IMR-90 (cell line): ENCODE measurements around the gene RDH13.

ENCODE experiments used
- BHLHE40 ChIP-seq: fragments of 150-350 bp; IDR thresholded peaks from 2 replicates; pipeline ENCODE4 v1.6.1; 2016; ENCODE audit warnings: mild to moderate bottlenecking, low read depth, low read length
- CEBPB ChIP-seq: IDR thresholded peaks from 2 replicates; pipeline ENCODE4 v1.6.1; 2012; ENCODE audit warnings: low read depth, low read length, improper control_type of control experiment
- FOS ChIP-seq: fragments of 150-350 bp; IDR thresholded peaks from 2 replicates; pipeline ENCODE4 v1.6.1; 2016; ENCODE audit warnings: low read depth, low read length
- MAZ ChIP-seq: IDR thresholded peaks from 2 replicates; pipeline ENCODE4 v1.6.1; 2012; ENCODE audit warnings: low read depth, mild to moderate bottlenecking, low read length, improper control_type of control experiment, moderate library complexity, borderline replicate concordance
- MXI1 ChIP-seq: IDR thresholded peaks from 2 replicates; pipeline ENCODE4 v1.6.1; 2012; ENCODE audit warnings: low read depth, mild to moderate bottlenecking, low read length, moderate library complexity, borderline replicate concordance
- POLR2A ChIP-seq: IDR thresholded peaks from 2 replicates; pipeline ENCODE4 v1.6.1; 2012; ENCODE audit warnings: mild to moderate bottlenecking, low read depth, low read length
- RAD21 ChIP-seq: IDR thresholded peaks from 2 replicates; pipeline ENCODE4 v1.6.1; 2012; ENCODE audit warnings: low read length, improper control_type of control experiment
- RCOR1 ChIP-seq: IDR thresholded peaks from 2 replicates; pipeline ENCODE4 v1.6.1; 2012; ENCODE audit warnings: mild to moderate bottlenecking, low read length, improper control_type of control experiment; ENCODE audit not compliant: insufficient replicate concordance
- RFX5 ChIP-seq: IDR thresholded peaks from 2 replicates; pipeline ENCODE4 v1.8.0; 2012; ENCODE audit warnings: low read depth, mild to moderate bottlenecking, low read length, moderate library complexity
- SMC3 ChIP-seq: fragments of 150-350 bp; IDR thresholded peaks from 2 replicates; pipeline ENCODE4 v1.6.1; 2016; ENCODE audit warnings: low read depth, mild to moderate bottlenecking, antibody characterized with exemption, low read length, moderate library complexity
- USF2 ChIP-seq: fragments of 150-350 bp; IDR thresholded peaks from 2 replicates; pipeline ENCODE4 v1.6.1; 2017; ENCODE audit warnings: mild to moderate bottlenecking, antibody characterized with exemption, low read length, low read depth
- TF ChIP-seq, protein P1 (sequence below): conservative IDR thresholded peaks from 2 replicates; pipeline ENCODE4 v1.5.1; 2012; ENCODE audit warnings: mild to moderate bottlenecking, low read depth, low read length, improper control_type of control experiment

DNA sequence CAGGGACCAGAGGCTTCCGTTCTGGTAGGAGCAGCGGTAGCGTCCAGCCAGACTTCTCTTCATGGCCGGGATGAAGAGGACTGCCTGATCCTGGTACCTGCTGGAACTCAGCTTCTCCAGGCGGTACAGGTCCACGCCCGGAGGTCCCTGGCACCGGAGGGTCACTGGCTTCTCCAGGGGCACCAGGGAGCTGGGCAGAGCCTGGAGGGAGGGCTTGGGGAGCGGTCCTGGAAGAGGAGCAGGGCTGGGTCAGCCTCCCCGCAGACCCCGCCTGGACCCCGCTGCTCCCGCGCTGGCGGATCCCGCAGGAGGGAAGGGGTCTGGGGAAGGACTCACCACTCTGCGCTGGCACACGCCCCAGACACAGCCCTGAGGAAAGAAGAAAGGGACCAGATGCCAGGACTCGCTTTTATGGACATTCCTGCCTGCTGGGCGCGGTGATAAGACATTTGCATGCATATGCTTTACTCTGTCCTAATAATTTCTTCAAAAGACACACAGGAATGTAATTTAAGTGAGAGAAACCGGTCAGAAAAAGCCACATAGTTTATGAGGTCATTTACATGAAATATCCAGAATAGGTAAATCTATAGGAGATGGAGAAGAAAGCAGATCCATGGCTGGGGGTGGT, 30.7 kb downstream of the RDH13 start:
- no peak for TF ChIP-seq POLR2A
- TF ChIP-seq, protein P1, sequence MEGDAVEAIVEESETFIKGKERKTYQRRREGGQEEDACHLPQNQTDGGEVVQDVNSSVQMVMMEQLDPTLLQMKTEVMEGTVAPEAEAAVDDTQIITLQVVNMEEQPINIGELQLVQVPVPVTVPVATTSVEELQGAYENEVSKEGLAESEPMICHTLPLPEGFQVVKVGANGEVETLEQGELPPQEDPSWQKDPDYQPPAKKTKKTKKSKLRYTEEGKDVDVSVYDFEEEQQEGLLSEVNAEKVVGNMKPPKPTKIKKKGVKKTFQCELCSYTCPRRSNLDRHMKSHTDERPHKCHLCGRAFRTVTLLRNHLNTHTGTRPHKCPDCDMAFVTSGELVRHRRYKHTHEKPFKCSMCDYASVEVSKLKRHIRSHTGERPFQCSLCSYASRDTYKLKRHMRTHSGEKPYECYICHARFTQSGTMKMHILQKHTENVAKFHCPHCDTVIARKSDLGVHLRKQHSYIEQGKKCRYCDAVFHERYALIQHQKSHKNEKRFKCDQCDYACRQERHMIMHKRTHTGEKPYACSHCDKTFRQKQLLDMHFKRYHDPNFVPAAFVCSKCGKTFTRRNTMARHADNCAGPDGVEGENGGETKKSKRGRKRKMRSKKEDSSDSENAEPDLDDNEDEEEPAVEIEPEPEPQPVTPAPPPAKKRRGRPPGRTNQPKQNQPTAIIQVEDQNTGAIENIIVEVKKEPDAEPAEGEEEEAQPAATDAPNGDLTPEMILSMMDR: no peak
- TF ChIP-seq RAD21: no peak
- TF ChIP-seq FOS: no peak
- TF ChIP-seq RFX5: no peak
- TF ChIP-seq USF2: no peak
- TF ChIP-seq MXI1: no peak
- TF ChIP-seq SMC3: no peak
- no peak for TF ChIP-seq RCOR1
- no peak for TF ChIP-seq CEBPB
- TF ChIP-seq BHLHE40: no peak
- TF ChIP-seq MAZ: no peak
